Activated CD4-positive, alpha-beta T cell treated with anti-CD3 and anti-CD28 coated beads, Interleukin-2, amount 10 ng/mL, durations not matched to agents 7 days and 5 days (primary cell): Measurements from ENCODE around the gene CNTNAP2. TPM values are rescaled to one million over a fixed set of nuclear protein-coding genes. Genes with fewer than 3 reads are reported as not detected.
"Not testable (repeated sequence)": the region's sequence is repeated elsewhere in the genome, so short reads cannot be mapped to it uniquely, and the experiment has no call there.

Experiments used
- CTCF ChIA-PET: fragments of 350-600 bp; sonication (Branson Sonifier 250); formaldehyde crosslinking; loops from one replicate; lab custom pipeline; 2021; ENCODE audit warnings: antibody characterized with exemption; lab: Charles Lee
- POLR2A ChIA-PET: fragments of 350-600 bp; sonication (Branson Sonifier 250); formaldehyde crosslinking; loops from one replicate; lab custom pipeline; 2021; ENCODE audit warnings: antibody characterized with exemption; lab: Charles Lee
- DNase-seq: peaks from one replicate; pipeline ENCODE4 v3.0.0-alpha.2; 2020
- H3K27ac Mint-ChIP-seq: one replicate; pipeline ENCODE4 v1.8.0; 2021; ENCODE audit warnings: mild to moderate bottlenecking, moderate library complexity, mixed read lengths
- H3K27me3 Mint-ChIP-seq: one replicate; pipeline ENCODE4 v1.8.0; 2021; ENCODE audit warnings: mixed read lengths
- H3K36me3 Mint-ChIP-seq: one replicate; pipeline ENCODE4 v1.8.0; 2021; ENCODE audit warnings: low read depth, mixed read lengths
- H3K4me1 Mint-ChIP-seq: one replicate; pipeline ENCODE4 v1.8.0; 2021; ENCODE audit warnings: mixed read lengths
- H3K4me3 Mint-ChIP-seq: one replicate; pipeline ENCODE4 v1.8.0; 2021; ENCODE audit warnings: mild to moderate bottlenecking, moderate library complexity, mixed read lengths
- H3K9me3 Mint-ChIP-seq: one replicate; pipeline ENCODE4 v1.8.0; 2021; ENCODE audit warnings: mixed read lengths
- total RNA-seq, 2 experiments: library from RNA; stranded (reverse); gene quantifications; one replicate each; pipeline ENCODE4 v1.2.3, GENCODE V29; 2021

CNTNAP2 gene
- total RNA-seq, 2 experiments from 2014 or later, result not detected

GRCh38 chr7:148330124-148330818 is 2213.7 kb downstream of the CNTNAP2 start:
- no peak for DNase-seq
- Mint-ChIP-seq H3K4me1 (no peaks in the 10 kb centered on the region), H3K27me3 (peaks cover 5% of the 10 kb centered on the region), H3K9me3 (peaks cover 17% of the 10 kb centered on the region), H3K4me3 (no peak overlapping the region), H3K27ac (no peak overlapping the region), H3K36me3 (peaks cover 6% of the 10 kb centered on the region)
- POLR2A ChIA-PET, result no interaction called here
- CTCF ChIA-PET, result no interaction called here

GRCh38 chr7:148330822-148331221 is 2214.2 kb downstream of the CNTNAP2 start:
- Mint-ChIP-seq H3K27ac (no peak overlapping the region), H3K27me3 (peaks cover 9% of the 10 kb centered on the region), H3K4me1 (no peaks in the 10 kb centered on the region), H3K36me3 (peaks cover 6% of the 10 kb centered on the region), H3K9me3 (peaks cover 17% of the 10 kb centered on the region), H3K4me3 (no peak overlapping the region)
- ChIA-PET CTCF (no interaction called here), POLR2A (no interaction called here)
- no peak for DNase-seq

DNA sequence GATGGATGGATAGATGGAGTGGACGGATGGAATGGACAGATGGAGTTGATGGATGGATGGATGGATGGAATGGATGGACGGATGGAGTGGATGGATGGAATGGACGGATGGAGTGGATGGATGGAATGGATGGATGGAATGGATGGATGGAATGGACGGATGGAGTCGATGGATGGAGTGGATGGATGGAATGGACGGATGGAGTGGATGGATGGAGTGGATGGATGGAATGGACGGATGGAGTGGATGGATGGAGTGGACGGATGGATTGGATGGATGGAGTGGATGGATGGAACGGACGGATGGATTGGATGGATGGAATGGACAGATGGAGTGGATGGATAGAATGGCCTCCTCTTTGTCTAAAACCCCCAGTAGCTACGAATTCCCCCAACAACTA is 2214.9 kb downstream of the CNTNAP2 start:
- POLR2A ChIA-PET, CTCF ChIA-PET, H3K36me3 Mint-ChIP-seq: not testable (repeated sequence)

GRCh38 chr7:148332191-148333186 is 2215.9 kb downstream of the CNTNAP2 start:
- Mint-ChIP-seq H3K9me3 (peaks cover 17% of the 10 kb centered on the region), H3K4me3 (no peak overlapping the region), H3K27ac (no peak overlapping the region), H3K4me1 (no peaks in the 10 kb centered on the region), H3K27me3 (peaks cover 20% of the 10 kb centered on the region), H3K36me3 (peaks cover 6% of the 10 kb centered on the region)
- ChIA-PET CTCF (no interaction called here), POLR2A (no interaction called here)
- DNase-seq, result no peak

More for the DNA sequence above, 2214.9 kb downstream of the CNTNAP2 start:
- not testable (repeated sequence) for H3K4me1 Mint-ChIP-seq, H3K4me3 Mint-ChIP-seq, H3K27ac Mint-ChIP-seq, DNase-seq
- H3K27me3 Mint-ChIP-seq, result peaks cover 11% of the 10 kb centered on the region
- H3K9me3 Mint-ChIP-seq, result peaks cover 17% of the 10 kb centered on the region

DNA sequence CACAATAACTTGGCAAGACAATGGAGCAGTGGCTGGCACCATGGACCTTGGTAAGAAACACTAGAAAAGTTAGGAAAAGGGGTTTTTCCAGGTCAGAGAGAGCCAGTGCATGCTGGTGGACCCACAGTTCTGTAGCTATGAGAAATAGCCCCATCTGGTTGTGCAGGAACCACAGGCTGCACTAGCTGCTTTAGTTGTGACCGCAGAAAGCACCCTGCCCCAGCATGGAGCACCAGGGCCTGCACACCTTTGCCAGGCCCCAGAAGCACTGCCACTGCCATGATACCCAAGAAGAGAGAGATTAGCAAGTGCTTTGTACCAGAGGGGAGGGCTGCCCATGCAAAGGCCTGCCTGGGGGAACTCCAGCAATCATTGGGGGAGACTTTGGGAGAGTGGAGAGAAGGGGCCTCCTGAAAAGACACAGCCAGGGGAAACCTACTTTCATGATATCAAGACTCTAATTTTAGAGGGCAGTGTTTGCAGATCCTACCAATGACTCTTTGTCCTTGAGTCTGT is 2217.9 kb downstream of the CNTNAP2 start:
- no peak for DNase-seq
- Mint-ChIP-seq H3K4me1 (no peaks in the 10 kb centered on the region), H3K4me3 (no peak overlapping the region), H3K9me3 (peaks cover 17% of the 10 kb centered on the region), H3K27ac (no peak overlapping the region), H3K36me3 (peaks cover 6% of the 10 kb centered on the region), H3K27me3 (peaks cover 39% of the 10 kb centered on the region)
- ChIA-PET POLR2A (no interaction called here), CTCF (no interaction called here)

GRCh38 chr7:148334959-148335577 is 2218.5 kb downstream of the CNTNAP2 start:
- Mint-ChIP-seq H3K9me3 (peaks cover 14% of the 10 kb centered on the region), H3K36me3 (peaks cover 6% of the 10 kb centered on the region), H3K4me3 (no peak overlapping the region), H3K27ac (no peak overlapping the region), H3K4me1 (peaks cover 1% of the 10 kb centered on the region), H3K27me3 (peaks cover 44% of the 10 kb centered on the region)
- CTCF ChIA-PET, result no interaction called here
- DNase-seq, result no peak
- POLR2A ChIA-PET, result no interaction called here

- Mint-ChIP-seq H3K27me3 (peaks cover 51% of the 10 kb centered on the region), H3K36me3 (peaks cover 2% of the 10 kb centered on the region), H3K27ac (no peak overlapping the region), H3K4me3 (no peak overlapping the region), H3K9me3 (peaks cover 7% of the 10 kb centered on the region), H3K4me1 (peaks cover 1% of the 10 kb centered on the region)
- DNase-seq, result no peak
- ChIA-PET POLR2A (no interaction called here), CTCF (no interaction called here)
Measured at GRCh38 chr7:148335790-148336189, 2219.2 kb downstream of the CNTNAP2 start.

DNA sequence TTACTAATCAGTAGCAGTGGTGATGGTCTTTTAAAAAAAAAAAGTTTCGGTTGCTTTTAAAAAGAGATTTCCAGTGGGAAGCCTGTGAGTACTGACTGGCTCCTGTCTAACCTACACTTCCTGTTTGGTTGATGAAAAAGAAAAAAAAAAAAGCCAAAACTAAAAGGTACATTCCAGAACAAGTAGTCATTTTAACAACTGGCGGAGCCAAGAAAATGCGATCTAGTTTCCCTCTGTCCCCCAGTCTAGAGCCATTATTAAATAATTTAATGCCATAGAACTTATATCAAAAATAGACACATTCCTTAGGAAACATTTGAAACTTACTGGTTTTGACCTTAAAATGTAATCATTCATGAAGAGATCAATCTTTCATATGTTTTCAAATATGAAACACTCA is 2219.8 kb downstream of the CNTNAP2 start:
- H3K27ac Mint-ChIP-seq, result no peak overlapping the region
- H3K36me3 Mint-ChIP-seq, result no peaks in the 10 kb centered on the region
- ChIA-PET CTCF (no interaction called here), POLR2A (no interaction called here)
- peaks cover 1% of the 10 kb centered on the region for H3K4me1 Mint-ChIP-seq
- peaks cover 2% of the 10 kb centered on the region for H3K9me3 Mint-ChIP-seq
- H3K4me3 Mint-ChIP-seq, result no peak overlapping the region
- H3K27me3 Mint-ChIP-seq, result peaks cover 55% of the 10 kb centered on the region
- no peak for DNase-seq

DNA sequence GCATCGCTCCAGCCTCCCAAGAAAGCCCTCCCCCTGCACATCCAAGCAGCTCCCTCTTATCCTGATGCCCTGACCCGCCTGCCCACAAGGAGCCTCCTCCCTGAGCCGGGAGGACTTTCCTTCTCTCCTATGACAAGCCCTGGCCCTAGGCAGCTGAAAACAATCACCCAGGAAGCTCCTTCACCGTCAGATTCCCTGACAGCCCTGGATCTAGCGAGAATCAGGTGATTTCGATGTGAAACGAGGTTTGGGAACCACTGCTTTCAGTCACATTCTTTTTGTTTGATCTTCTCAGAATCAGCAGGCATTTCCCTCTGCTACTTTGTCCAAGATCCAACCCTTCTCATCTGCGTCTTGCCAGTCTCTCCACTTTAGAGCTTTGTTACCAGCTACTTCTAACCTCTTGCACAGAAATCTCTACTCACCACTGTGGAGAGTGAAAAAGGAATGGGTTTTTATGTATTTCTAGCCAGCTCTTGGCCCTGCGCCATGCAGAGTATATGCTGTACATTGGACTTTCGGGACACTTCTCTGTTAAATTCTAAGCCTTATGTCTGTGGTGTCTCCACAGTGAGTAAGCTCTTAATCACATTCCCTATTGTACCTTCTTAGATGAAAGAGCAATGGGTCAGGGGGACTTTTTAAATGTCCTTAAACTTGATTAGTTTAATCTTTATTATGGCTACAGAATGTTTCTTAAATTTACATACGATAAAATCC is 2220.8 kb downstream of the CNTNAP2 start:
- Mint-ChIP-seq H3K9me3 (no peaks in the 10 kb centered on the region), H3K27me3 (peaks cover 62% of the 10 kb centered on the region), H3K36me3 (no peaks in the 10 kb centered on the region), H3K4me1 (peaks cover 1% of the 10 kb centered on the region), H3K4me3 (no peak overlapping the region), H3K27ac (no peak overlapping the region)
- no peak for DNase-seq
- ChIA-PET POLR2A (no interaction called here), CTCF (no interaction called here)

- peaks cover 68% of the 10 kb centered on the region for H3K27me3 Mint-ChIP-seq
- H3K4me1 Mint-ChIP-seq, result peaks cover 1% of the 10 kb centered on the region
- CTCF ChIA-PET, result no interaction called here
- POLR2A ChIA-PET, result no interaction called here
- no peak overlapping the region for H3K27ac Mint-ChIP-seq
- no peak overlapping the region for H3K4me3 Mint-ChIP-seq
- H3K36me3 Mint-ChIP-seq, result no peaks in the 10 kb centered on the region
- no peaks in the 10 kb centered on the region for H3K9me3 Mint-ChIP-seq
- DNase-seq, result no peak
Measured at GRCh38 chr7:148337995-148338747, 2221.6 kb downstream of the CNTNAP2 start.

DNA sequence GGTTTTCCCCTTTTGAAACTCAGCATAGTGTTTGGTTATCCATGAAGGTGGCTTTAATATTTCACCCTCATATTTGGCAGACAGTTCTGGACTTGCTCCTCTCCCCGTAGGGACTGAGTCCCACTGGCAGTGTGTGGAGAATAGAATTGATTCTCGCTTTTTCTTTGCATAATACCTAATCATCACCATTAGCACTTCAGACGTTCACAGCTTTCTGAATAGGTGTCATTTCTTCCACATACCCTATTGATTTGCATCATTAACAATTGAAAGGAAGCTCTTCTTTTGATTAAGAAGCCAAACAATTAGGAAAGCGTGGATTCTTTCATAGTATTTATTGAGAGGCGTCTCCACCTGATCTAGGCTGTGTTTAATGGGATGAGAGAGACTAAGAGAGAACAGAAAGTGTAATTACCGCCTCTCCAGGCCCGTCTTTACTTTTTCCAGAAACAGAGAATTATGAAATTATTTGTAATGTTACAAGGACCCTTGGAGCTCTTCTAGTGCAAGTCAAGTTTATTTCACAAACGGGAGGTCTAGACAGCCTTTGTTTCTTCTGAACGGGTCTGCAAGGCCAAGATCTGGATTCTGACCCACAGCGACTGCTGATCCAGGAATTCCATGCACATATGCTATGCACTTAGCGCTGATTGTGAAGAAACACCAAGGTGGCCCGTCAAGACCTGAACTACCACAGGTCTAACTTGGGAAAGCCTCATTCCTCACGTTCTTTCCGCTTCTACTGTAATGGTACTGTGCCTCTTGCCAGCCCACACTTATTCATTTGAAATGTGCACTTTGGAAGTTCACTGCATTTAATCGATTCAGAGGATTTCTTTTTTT is 2224.1 kb downstream of the CNTNAP2 start:
- no peak overlapping the region for H3K4me3 Mint-ChIP-seq
- ChIA-PET POLR2A (no interaction called here), CTCF (no interaction called here)
- H3K4me1 Mint-ChIP-seq, result peaks cover 1% of the 10 kb centered on the region
- H3K36me3 Mint-ChIP-seq, result no peaks in the 10 kb centered on the region
- peaks cover 68% of the 10 kb centered on the region for H3K27me3 Mint-ChIP-seq
- no peak for DNase-seq
- no peak overlapping the region for H3K27ac Mint-ChIP-seq
- no peaks in the 10 kb centered on the region for H3K9me3 Mint-ChIP-seq
